GM12878 (cell line): ENCODE data around the gene ADAMTSL1. TPM values are rescaled to one million over a fixed set of nuclear protein-coding genes. Genes with fewer than 3 reads are reported as not detected.

Experiments
- ATAC-seq: fragments of 200-7000 bp; cut with Tn5 transposase; 3 replicates; pipeline ENCODE4 v1.9.1; 2020; ENCODE audit warnings: mild to moderate bottlenecking, moderate library complexity
- BruUV-seq: library from RNA; stranded (reverse); fragments of 400-500 nt; replicated peaks from 2 replicates; lab custom pipeline; 2021; lab: Mats Ljungman, UMichigan
- CTCF ChIA-PET: fragments of 300-600 bp; sonication (Branson Sonifier 250); formaldehyde crosslinking; extraction: SDS; loops from one replicate; lab custom pipeline; 2021; ENCODE audit warnings: inconsistent platforms; lab: Yijun Ruan, JAX
- POLR2A ChIA-PET: fragments of 350-600 bp; formaldehyde crosslinking; extraction: SDS; loops from one replicate; lab custom pipeline; 2021; ENCODE audit warnings: inconsistent platforms; lab: Charles Lee
- RAD21 ChIA-PET: fragments of 300-600 bp; sonication (Branson Sonifier 250); formaldehyde crosslinking; loops from one replicate; lab custom pipeline; 2023; ENCODE audit warnings: antibody characterized with exemption; ENCODE audit not compliant: unreplicated experiment; lab: Charles Lee
- SMC1A ChIA-PET: fragments of 300-600 bp; sonication (Branson Sonifier 250); formaldehyde crosslinking; loops from one replicate; lab custom pipeline; 2023; ENCODE audit not compliant: unreplicated experiment, uncharacterized antibody; lab: Charles Lee
- DNase-seq: peaks from one replicate; pipeline ENCODE4 v3.0.0-alpha.2; 2011; ENCODE audit warnings: low read depth, low spot score
- FAIRE-seq: peaks from 3 replicates; lab custom pipeline; 2011; peaks lifted over from hg19 to GRCh38; lab: Jason Lieb, UNC
- H2AFZ ChIP-seq: 2 replicates; pipeline ENCODE4 v1.6.0; 2011; ENCODE audit warnings: low read depth, low read length, control low read depth; ENCODE audit not compliant: control insufficient read depth
- H3K27ac ChIP-seq: 2 replicates; pipeline ENCODE4 v1.5.1; 2011; ENCODE audit warnings: control low read depth; ENCODE audit not compliant: control insufficient read depth, insufficient read depth
- H3K27me3 ChIP-seq, 2 experiments: replicated peaks in 1 of 2; 2 replicates each; pipeline versions ENCODE4 v1.6.0 to v1.6.1; 2011; ENCODE audit warnings: low read length in 1 of 2; ENCODE audit not compliant: control insufficient read depth in 2 of 2, insufficient read depth in 2 of 2
- H3K36me3 ChIP-seq, 2 experiments: 2 replicates each; pipeline ENCODE4 v1.5.1; 2011; ENCODE audit warnings: low read length in 1 of 2; ENCODE audit not compliant: control insufficient read depth in 2 of 2, insufficient read depth in 2 of 2
- H3K4me1 ChIP-seq: 2 replicates; pipeline ENCODE4 v1.6.1; 2011; ENCODE audit warnings: mild to moderate bottlenecking, low read length, moderate library complexity, mixed read lengths; ENCODE audit not compliant: control insufficient read depth, insufficient read depth
- H3K4me2 ChIP-seq: 2 replicates; pipeline ENCODE4 v1.6.0; 2011; ENCODE audit warnings: control low read depth; ENCODE audit not compliant: control insufficient read depth, insufficient read depth
- H3K4me3 ChIP-seq: fragments of 200-600 bp; sonication (generic); 2 replicates; pipeline ENCODE4 v1.5.1; 2016
- H3K79me2 ChIP-seq: 2 replicates; pipeline ENCODE4 v1.6.0; 2011; ENCODE audit warnings: low read length; ENCODE audit not compliant: control insufficient read depth, insufficient read depth
- H3K9ac ChIP-seq: 2 replicates; pipeline ENCODE4 v1.8.0; 2011; ENCODE audit warnings: low read length, control low read depth, mixed read lengths; ENCODE audit not compliant: control insufficient read depth, insufficient read depth
- H3K9me3 ChIP-seq: replicated peaks from 3 replicates; pipeline ENCODE4 v1.5.1; 2011; ENCODE audit warnings: mild to moderate bottlenecking, low read length; ENCODE audit not compliant: control insufficient read depth, insufficient read depth
- H4K20me1 ChIP-seq: 2 replicates; pipeline ENCODE4 v1.6.0; 2011; ENCODE audit not compliant: control insufficient read depth, insufficient read depth
- ESRRA ChIP-seq: IDR thresholded peaks from 2 replicates; pipeline ENCODE4 v1.6.1; 2012; ENCODE audit warnings: mild to moderate bottlenecking, low read length, improper control_type of control experiment
- HDGF ChIP-seq: fragments of 450-650 bp; IDR thresholded peaks from 2 replicates; pipeline ENCODE4 v1.6.1; 2016; ENCODE audit warnings: antibody characterized with exemption
- PAX8 ChIP-seq: fragments of 450-650 bp; IDR thresholded peaks from 2 replicates; pipeline ENCODE4 v1.6.1; 2017; ENCODE audit warnings: mild to moderate bottlenecking, moderate library complexity
- POLR2AphosphoS5 ChIP-seq: IDR thresholded peaks from 2 replicates; pipeline ENCODE4 v1.6.1; 2011; ENCODE audit warnings: mild to moderate bottlenecking, low read length, inconsistent platforms
- TCF12 ChIP-seq: IDR thresholded peaks from 2 replicates; pipeline ENCODE4 v1.6.1; 2011; ENCODE audit warnings: low read depth, mild to moderate bottlenecking, low read length
- YBX1 ChIP-seq: fragments of 450-650 bp; IDR thresholded peaks from 2 replicates; pipeline ENCODE4 v1.6.1; 2016; ENCODE audit warnings: antibody characterized with exemption
- WGBS: methylation state at CpG from one replicate; pipeline ENCODE4 v1.1.6; 2016; ENCODE audit warnings: low lambda C conversion rate; ENCODE audit not compliant: insufficient replicate concordance, insufficient coverage; ENCODE audit errors: missing lambda C conversion rate; 5-methylcytosine and 5-hydroxymethylcytosine counted together
- in situ Hi-C: fragments of 300-500 bp; cut with MboI; formaldehyde crosslinking; loops from 9 replicates; pipeline ENCODE4 v1.14.3; 2018; ENCODE audit warnings: mixed read lengths
- intact Hi-C: fragments of 100-400 bp; cut with micrococcal nuclease; formaldehyde crosslinking; loops from one replicate; pipeline ENCODE4 v1.14.2; 2022; ENCODE audit not compliant: unreplicated experiment
- polyA plus RNA-seq, 11 experiments: library from polyadenylated mRNA; depleted of rRNA in 4 of 11; unstranded in 6 of 11; stranded (reverse) in 5 of 11; fragments of >200 nt; fragmentation: Nextera tagmentation in 4 of 11; fragmentation: Illumina TruSeq in 1 of 11; extraction: Ambion mirVana in 4 of 11; extraction: Trizol in 1 of 11; gene quantifications; 1 replicate in 1 of 11; 2 replicates in 10 of 11; pipeline versions ENCODE4 v1.2.1 to v1.2.3, GENCODE V29; 2011 to 2016; ENCODE audit warnings: inconsistent platforms in 2 of 11, missing spikeins in 2 of 11, low read depth in 1 of 11
- total RNA-seq, 4 experiments: library from RNA; depleted of rRNA in 3 of 4; stranded (reverse); fragments of >200 nt in 3 of 4; fragmentation: Illumina TruSeq in 1 of 4; extraction: Trizol in 1 of 4; gene quantifications; 2 replicates each; pipeline versions ENCODE4 v1.2.1 to v1.2.3, GENCODE V29; 2013 to 2021
- TF ChIP-seq, protein P1 (sequence below): IDR thresholded peaks from 2 replicates; pipeline ENCODE4 v1.6.1; 2011; ENCODE audit warnings: mild to moderate bottlenecking, low read depth, low read length, moderate library complexity; ENCODE audit not compliant: insufficient replicate concordance
- TF ChIP-seq, protein P2 (sequence below): IDR thresholded peaks from 2 replicates; pipeline ENCODE4 v1.6.1; 2012; ENCODE audit warnings: low read depth, low read length, improper control_type of control experiment
- TF ChIP-seq, protein P3 (sequence below): IDR thresholded peaks from 2 replicates; pipeline ENCODE4 v1.6.1; 2011; ENCODE audit warnings: borderline replicate concordance, low read depth, mild to moderate bottlenecking, moderate library complexity, low read length; ENCODE audit not compliant: insufficient read depth, poor library complexity, severe bottlenecking
- TF ChIP-seq, protein P4 (sequence below): IDR thresholded peaks from 2 replicates; pipeline ENCODE4 v1.6.1; 2012; ENCODE audit warnings: low read depth, low read length, improper control_type of control experiment
- TF ChIP-seq, protein P5 (sequence below): fragments of 450-650 bp; formaldehyde crosslinking; IDR thresholded peaks from 2 replicates; pipeline ENCODE4 v1.4.0; 2022; ENCODE audit warnings: mild to moderate bottlenecking, moderate library complexity
- TF ChIP-seq, protein P6 (sequence below): fragments of 450-650 bp; IDR thresholded peaks from 2 replicates; pipeline ENCODE4 v1.6.1; 2016; ENCODE audit warnings: mild to moderate bottlenecking, moderate library complexity, borderline replicate concordance

ADAMTSL1 gene
- total and polyA plus RNA-seq, 10 of the 15 experiments (the other 5 are each of a cell fraction or from before 2014, with no cell fraction given) = 0.01 to 0.10 (median 0.07) TPM; not detected in 6

DNA sequence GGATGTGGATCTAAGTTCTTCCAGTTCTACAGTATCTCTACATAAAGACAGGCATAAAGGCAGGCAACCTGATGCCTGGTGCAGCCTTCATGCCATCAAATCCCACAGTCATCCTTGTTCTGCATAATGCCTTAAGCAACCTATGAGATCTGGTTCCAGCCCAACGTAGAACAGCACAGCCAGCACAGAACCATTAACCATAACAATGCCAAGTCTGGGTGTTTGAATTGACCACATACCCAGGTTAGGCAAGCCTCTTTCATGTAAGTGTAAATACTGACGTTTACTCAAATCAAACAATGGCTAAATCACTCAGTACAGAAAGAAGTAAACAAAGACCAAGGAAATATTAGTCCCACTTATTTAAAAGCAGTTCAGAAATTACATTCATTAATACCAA is 195.0 kb downstream of the ADAMTSL1 start:
- POLR2A ChIA-PET = no interaction called here
- H3K4me2 ChIP-seq = no peak overlapping the region
- H3K4me3 ChIP-seq = no peak overlapping the region
- no peaks in the 10 kb centered on the region for H3K4me1 ChIP-seq
- H4K20me1 ChIP-seq = no peaks in the 10 kb centered on the region
- ATAC-seq (no peak), FAIRE-seq (no peak), DNase-seq (no peak)
- no peaks in the 10 kb centered on the region; a peak in 1 of 4 replicates for H3K27me3 ChIP-seq
- intact Hi-C loops (no loop called here), in situ Hi-C loops (no loop called here)
- no peak overlapping the region for H3K9ac ChIP-seq
- SMC1A ChIA-PET = no interaction called here
- RAD21 ChIA-PET = no interaction called here
- no peaks in the 10 kb centered on the region for H3K9me3 ChIP-seq
- CTCF ChIA-PET = no interaction called here
- 10% methylated on average over 2 of the region's 2 CpGs for WGBS
- no peak overlapping the region for H2AFZ ChIP-seq
- H3K36me3 ChIP-seq = no peaks in the 10 kb centered on the region
- H3K27ac ChIP-seq = no peak overlapping the region
- no peaks in the 10 kb centered on the region for H3K79me2 ChIP-seq
- no TSS peak for BruUV-seq
- TF ChIP-seq, protein P1, sequence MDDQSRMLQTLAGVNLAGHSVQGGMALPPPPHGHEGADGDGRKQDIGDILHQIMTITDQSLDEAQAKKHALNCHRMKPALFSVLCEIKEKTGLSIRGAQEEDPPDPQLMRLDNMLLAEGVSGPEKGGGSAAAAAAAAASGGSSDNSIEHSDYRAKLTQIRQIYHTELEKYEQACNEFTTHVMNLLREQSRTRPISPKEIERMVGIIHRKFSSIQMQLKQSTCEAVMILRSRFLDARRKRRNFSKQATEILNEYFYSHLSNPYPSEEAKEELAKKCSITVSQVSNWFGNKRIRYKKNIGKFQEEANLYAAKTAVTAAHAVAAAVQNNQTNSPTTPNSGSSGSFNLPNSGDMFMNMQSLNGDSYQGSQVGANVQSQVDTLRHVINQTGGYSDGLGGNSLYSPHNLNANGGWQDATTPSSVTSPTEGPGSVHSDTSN = no peak
- TF ChIP-seq, protein P2, sequence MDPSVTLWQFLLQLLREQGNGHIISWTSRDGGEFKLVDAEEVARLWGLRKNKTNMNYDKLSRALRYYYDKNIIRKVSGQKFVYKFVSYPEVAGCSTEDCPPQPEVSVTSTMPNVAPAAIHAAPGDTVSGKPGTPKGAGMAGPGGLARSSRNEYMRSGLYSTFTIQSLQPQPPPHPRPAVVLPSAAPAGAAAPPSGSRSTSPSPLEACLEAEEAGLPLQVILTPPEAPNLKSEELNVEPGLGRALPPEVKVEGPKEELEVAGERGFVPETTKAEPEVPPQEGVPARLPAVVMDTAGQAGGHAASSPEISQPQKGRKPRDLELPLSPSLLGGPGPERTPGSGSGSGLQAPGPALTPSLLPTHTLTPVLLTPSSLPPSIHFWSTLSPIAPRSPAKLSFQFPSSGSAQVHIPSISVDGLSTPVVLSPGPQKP = no peak
- TF ChIP-seq PAX8 (no peak), ESRRA (no peak), HDGF (no peak), YBX1 (no peak), POLR2AphosphoS5 (no peak), TCF12 (no peak)
- TF ChIP-seq, protein P3, sequence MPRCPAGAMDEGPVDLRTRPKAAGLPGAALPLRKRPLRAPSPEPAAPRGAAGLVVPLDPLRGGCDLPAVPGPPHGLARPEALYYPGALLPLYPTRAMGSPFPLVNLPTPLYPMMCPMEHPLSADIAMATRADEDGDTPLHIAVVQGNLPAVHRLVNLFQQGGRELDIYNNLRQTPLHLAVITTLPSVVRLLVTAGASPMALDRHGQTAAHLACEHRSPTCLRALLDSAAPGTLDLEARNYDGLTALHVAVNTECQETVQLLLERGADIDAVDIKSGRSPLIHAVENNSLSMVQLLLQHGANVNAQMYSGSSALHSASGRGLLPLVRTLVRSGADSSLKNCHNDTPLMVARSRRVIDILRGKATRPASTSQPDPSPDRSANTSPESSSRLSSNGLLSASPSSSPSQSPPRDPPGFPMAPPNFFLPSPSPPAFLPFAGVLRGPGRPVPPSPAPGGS = no peak
- TF ChIP-seq, protein P4, sequence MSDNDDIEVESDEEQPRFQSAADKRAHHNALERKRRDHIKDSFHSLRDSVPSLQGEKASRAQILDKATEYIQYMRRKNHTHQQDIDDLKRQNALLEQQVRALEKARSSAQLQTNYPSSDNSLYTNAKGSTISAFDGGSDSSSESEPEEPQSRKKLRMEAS = no peak
- TF ChIP-seq, protein P5, sequence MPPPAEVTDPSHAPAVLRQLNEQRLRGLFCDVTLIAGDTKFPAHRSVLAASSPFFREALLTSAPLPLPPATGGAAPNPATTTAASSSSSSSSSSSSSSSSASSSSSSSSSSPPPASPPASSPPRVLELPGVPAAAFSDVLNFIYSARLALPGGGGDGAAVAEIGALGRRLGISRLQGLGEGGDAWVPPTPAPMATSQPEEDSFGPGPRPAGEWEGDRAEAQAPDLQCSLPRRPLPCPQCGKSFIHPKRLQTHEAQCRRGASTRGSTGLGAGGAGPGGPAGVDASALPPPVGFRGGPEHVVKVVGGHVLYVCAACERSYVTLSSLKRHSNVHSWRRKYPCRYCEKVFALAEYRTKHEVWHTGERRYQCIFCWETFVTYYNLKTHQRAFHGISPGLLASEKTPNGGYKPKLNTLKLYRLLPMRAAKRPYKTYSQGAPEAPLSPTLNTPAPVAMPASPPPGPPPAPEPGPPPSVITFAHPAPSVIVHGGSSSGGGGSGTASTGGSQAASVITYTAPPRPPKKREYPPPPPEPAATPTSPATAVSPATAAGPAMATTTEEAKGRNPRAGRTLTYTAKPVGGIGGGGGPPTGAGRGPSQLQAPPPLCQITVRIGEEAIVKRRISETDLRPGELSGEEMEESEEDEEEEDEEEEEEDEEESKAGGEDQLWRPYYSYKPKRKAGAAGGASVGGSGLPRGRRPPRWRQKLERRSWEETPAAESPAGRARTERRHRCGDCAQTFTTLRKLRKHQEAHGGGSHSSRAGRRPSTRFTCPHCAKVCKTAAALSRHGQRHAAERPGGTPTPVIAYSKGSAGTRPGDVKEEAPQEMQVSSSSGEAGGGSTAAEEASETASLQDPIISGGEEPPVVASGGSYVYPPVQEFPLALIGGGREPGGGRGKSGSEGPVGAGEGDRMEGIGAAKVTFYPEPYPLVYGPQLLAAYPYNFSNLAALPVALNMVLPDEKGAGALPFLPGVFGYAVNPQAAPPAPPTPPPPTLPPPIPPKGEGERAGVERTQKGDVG (CRISPR knock-in tag) = no peak
- TF ChIP-seq, protein P6, sequence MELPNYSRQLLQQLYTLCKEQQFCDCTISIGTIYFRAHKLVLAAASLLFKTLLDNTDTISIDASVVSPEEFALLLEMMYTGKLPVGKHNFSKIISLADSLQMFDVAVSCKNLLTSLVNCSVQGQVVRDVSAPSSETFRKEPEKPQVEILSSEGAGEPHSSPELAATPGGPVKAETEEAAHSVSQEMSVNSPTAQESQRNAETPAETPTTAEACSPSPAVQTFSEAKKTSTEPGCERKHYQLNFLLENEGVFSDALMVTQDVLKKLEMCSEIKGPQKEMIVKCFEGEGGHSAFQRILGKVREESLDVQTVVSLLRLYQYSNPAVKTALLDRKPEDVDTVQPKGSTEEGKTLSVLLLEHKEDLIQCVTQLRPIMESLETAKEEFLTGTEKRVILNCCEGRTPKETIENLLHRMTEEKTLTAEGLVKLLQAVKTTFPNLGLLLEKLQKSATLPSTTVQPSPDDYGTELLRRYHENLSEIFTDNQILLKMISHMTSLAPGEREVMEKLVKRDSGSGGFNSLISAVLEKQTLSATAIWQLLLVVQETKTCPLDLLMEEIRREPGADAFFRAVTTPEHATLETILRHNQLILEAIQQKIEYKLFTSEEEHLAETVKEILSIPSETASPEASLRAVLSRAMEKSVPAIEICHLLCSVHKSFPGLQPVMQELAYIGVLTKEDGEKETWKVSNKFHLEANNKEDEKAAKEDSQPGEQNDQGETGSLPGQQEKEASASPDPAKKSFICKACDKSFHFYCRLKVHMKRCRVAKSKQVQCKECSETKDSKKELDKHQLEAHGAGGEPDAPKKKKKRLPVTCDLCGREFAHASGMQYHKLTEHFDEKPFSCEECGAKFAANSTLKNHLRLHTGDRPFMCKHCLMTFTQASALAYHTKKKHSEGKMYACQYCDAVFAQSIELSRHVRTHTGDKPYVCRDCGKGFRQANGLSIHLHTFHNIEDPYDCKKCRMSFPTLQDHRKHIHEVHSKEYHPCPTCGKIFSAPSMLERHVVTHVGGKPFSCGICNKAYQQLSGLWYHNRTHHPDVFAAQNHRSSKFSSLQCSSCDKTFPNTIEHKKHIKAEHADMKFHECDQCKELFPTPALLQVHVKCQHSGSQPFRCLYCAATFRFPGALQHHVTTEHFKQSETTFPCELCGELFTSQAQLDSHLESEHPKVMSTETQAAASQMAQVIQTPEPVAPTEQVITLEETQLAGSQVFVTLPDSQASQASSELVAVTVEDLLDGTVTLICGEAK = no peak
